HG02884 (cell line): ENCODE results near the gene CHST8.
"Not testable (repeated sequence)": the region's sequence is repeated elsewhere in the genome, so short reads cannot be mapped to it uniquely, and the experiment has no call there.

ENCODE experiments used
- ATAC-seq: cut with Tn5 transposase; IDR thresholded peaks from one replicate; pipeline ENCODE4 v1.9.1; 2021; ENCODE audit warnings: mild to moderate bottlenecking, moderate library complexity; ENCODE audit not compliant: unreplicated experiment

CHST8 gene

GRCh38 chr19:33641956-33642498, 20.3 kb downstream of the CHST8 start:
- ATAC-seq, result no peak

- no peak for ATAC-seq
Measured at GRCh38 chr19:33644284-33644836, 22.6 kb downstream of the CHST8 start.

- ATAC-seq, result no peak
Measured at GRCh38 chr19:33646306-33646705, 24.6 kb downstream of the CHST8 start.

GRCh38 chr19:33647146-33647545, 25.4 kb downstream of the CHST8 start:
- no peak for ATAC-seq

GRCh38 chr19:33649627-33650305, 28.0 kb downstream of the CHST8 start:
- no peak for ATAC-seq

- no peak for ATAC-seq
Measured at GRCh38 chr19:33653684-33654083, 31.9 kb downstream of the CHST8 start.

- no peak for ATAC-seq
Measured at GRCh38 chr19:33654840-33655508, 33.2 kb downstream of the CHST8 start.

- ATAC-seq, result no peak
Measured at GRCh38 chr19:33659835-33660234, 38.1 kb downstream of the CHST8 start.

GRCh38 chr19:33660410-33661124, 38.8 kb downstream of the CHST8 start:
- ATAC-seq, result no peak

- ATAC-seq, result no peak
Measured at GRCh38 chr19:33661336-33661735, 39.6 kb downstream of the CHST8 start.

- no peak for ATAC-seq
Measured at GRCh38 chr19:33662391-33663092, 40.8 kb downstream of the CHST8 start.

- ATAC-seq, result not testable (repeated sequence)
Measured at GRCh38 chr19:33663316-33663715, 41.6 kb downstream of the CHST8 start.

- no peak for ATAC-seq
Measured at GRCh38 chr19:33664744-33665143, 43.0 kb downstream of the CHST8 start.

- ATAC-seq, result no peak
Measured at GRCh38 chr19:33665776-33666595, 44.2 kb downstream of the CHST8 start.

GRCh38 chr19:33667141-33667650, 45.4 kb downstream of the CHST8 start:
- ATAC-seq, result no peak

GRCh38 chr19:33667881-33668280, 46.1 kb downstream of the CHST8 start:
- ATAC-seq, result no peak

GRCh38 chr19:33668968-33669367, 47.2 kb downstream of the CHST8 start:
- no peak for ATAC-seq

GRCh38 chr19:33669376-33669775, 47.6 kb downstream of the CHST8 start:
- no peak for ATAC-seq

GRCh38 chr19:33670398-33670797, 48.6 kb downstream of the CHST8 start:
- no peak for ATAC-seq

- no peak for ATAC-seq
Measured at GRCh38 chr19:33671211-33671610, 49.5 kb downstream of the CHST8 start.
